Measurements from ENCODE around the gene CPTP.

DNA sequence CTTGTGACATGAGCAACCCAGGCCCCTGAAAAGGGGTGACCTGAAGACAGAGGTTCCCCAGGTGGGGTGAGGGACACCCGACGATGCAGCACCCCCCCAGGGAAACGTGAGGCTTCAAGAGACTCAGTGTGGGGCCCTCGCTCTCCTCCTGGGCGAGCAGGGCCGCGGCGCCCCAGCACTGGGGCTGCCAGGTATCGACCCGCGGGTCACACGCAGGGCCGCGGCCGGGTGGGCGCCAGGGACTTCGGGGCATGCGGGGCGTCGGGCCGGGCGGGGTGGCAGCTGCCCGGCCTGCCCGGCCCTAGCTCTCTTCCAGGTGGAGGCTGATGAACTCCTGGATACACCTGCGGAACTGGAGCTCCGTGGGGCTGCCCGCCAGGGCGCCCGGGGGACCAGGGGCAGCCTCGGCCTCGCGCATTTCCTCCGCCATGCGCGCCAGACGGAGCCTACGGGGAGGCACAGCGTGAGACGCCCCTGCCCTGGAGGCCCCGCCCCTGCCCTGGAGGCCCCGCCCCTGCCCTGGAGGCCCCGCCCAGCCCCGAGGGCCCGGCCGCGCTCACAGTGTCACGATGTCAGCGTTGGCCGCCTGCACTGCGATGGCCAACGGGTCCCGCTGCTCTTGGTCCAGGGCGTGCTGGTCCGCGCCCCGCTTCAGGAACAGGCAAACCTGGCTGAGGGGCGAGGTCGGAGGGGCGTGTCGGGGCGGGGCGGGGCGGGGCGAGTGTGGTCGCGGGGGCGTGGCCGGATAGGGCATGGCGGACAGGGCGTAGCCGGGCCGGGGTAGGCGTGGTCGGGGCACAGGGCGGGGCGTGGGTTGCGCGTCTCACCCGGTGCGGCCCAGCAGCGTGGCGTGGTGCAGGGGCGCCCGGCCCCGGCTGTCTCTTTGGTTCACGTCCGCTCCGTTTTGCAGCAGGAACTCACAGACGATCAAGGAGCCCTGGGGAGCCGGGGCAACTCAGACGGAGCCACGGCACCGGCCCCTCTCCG, 31.0 kb upstream of the CPTP start:
- TF ChIP-seq CTCF (IDR thresholded peaks at IDR 0.05) (no peak), POLR2A (IDR thresholded peaks at IDR 0.05) (no peak)

Measured in heart left ventricle (tissue), 13 donors.